Tibial nerve (tissue), 4 donors: ENCODE data around the gene ADAMTS12.

Experiments used
- CTCF ChIP-seq, 5 experiments: fragments of 200-600 bp in 3 of 5; fragments of 450-650 bp in 2 of 5; sonication (generic) in 3 of 5; IDR thresholded peaks; one replicate each; pipeline ENCODE4 v1.5.1; 2016 to 2019; ENCODE audit warnings: antibody characterized with exemption in 5 of 5, mild to moderate bottlenecking in 3 of 5, moderate library complexity in 2 of 5
- EP300 ChIP-seq, 2 donors: sonication (generic); formaldehyde crosslinking; IDR thresholded peaks; one replicate each; pipeline ENCODE4 v1.6.1; 2017; ENCODE audit warnings: antibody characterized with exemption in 2 of 2, mild to moderate bottlenecking in 1 of 2
- POLR2A ChIP-seq, 2 donors: fragments of 450-650 bp; IDR thresholded peaks; one replicate each; pipeline ENCODE4 v1.6.1; 2017; ENCODE audit warnings: antibody characterized with exemption in 2 of 2, mild to moderate bottlenecking in 2 of 2, moderate library complexity in 2 of 2

DNA sequence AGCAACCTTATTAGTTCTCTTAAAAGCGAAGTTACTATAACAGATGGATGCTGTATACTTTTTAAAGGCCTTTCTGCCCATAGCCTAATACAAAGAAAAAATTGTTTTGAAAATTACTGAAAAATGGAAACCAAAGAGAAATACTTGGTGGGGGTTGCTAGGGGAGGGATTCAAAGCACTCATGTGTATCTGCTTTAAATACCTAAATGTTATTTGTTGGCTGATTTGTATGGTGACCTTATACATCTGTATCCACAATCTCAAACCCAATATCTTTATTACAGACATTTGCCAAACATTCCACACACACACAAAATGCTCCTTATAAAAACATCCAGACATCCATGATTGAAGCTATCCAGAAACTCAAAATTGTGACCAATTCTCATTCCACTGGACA, 172.0 kb downstream of the ADAMTS12 start:
- no peak for TF ChIP-seq CTCF (IDR thresholded peaks at IDR 0.05)
- no peak for TF ChIP-seq POLR2A (IDR thresholded peaks at IDR 0.05)
- TF ChIP-seq EP300 (IDR thresholded peaks at IDR 0.05) = no peak
